HG02798 (cell line): ENCODE measurements around the gene LDB2.

Experiments
- ATAC-seq: cut with Tn5 transposase; IDR thresholded peaks from one replicate; pipeline ENCODE4 v1.9.1; 2021; ENCODE audit warnings: mild to moderate bottlenecking; ENCODE audit not compliant: unreplicated experiment, poor library complexity

LDB2 gene

DNA sequence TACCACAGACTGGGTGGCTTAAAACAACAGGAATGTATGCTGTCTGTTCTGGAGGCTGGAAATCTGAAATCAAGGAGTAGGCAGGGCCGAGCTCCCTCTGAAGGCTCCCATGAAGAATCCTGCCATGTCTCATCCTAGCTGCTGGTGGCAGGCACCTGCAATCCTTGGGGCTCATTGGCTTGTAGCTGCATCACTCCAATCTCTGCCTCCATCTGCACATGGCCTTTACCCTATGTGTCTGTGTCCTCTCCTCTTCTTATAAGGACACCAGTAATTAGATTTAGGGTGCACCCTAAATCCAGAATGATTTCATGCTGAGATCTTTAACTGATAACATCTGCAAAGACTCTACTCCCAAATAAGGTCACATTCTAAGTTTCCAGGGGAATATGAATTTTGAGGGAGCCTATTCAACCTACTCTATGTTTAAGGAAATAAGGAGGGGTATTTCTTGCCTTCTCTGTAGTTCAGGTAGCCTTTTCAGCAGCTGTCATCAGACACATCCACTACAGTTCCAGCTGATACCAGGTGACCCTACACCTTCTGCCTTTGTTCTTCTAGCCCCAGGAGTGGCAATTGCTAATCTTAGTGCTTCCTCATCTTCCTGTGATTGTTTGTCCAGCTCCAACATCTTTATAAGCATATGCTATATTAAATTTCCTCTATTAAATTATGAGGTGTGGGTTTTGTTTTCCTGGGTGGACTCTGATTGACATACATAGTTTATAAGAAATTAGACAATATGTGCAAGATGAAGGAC, 377.1 kb downstream of the LDB2 start:
- no peak for ATAC-seq

DNA sequence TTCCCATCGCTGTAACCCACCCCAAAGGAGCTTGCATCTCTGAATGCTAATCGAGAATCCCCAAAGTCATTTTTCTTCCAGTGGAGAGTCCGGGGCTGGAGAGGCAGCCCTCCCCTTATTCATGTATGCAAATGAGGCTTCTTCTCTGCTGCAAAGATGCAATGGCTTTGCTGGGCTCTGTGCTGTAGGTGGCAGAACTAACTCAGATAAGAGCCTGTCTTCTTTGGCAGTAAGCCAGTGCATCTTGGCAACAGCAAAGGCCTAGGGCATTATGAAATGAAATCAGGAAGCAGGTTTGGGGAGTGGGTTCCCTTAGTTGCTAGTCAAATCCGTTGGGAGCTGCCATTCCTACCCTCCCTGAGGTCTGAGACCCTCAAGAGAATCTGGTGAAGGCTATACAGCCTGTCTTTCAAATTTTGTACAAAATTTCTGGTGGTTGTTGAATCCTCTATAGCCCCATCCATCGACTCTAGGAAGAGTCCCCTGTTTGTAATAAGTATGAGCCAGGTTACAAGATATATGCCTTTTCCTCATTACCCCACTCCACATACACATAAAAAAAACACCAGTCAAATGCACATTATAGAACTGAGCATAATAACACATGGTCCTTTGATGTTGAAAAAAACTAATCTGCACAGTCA, 381.5 kb downstream of the LDB2 start:
- ATAC-seq: no peak

DNA sequence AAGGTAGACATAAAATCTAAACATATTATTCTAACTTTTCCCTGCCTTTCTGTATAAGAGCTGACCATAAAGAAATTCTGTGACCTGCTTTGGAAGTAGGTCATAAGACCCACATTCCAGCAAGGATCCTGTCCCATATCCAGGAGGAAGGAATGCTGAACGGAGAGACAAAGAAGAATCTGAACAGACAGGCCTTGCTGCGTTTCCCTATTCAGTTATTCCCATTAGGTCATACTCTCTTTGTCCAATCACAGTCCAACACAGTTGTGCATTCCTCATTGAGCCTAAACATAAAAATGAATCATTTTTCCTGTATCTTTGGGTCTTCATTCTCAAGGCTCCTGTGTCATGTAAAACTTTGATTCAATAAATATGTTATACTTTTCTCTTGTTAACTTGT, 384.6 kb downstream of the LDB2 start:
- ATAC-seq: no peak

DNA sequence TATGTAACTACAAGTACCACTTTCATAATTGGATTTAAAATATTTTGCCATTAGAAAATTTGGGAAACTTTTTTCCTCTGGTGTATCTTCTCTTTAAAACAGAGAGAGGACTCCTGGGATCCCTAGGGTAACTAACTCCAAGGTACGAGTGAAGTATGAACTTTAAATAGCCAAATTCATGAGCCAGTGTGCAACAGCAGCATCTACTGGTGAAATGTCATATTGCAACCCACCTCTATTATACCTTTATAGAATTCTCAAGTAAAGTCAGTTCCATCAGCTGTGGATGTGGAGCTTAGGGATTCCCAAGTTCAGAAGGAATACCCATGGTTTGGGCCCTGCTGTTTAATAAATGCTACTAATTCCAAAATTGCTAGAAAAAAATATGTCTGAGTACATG, 389.5 kb downstream of the LDB2 start:
- ATAC-seq: no peak

DNA sequence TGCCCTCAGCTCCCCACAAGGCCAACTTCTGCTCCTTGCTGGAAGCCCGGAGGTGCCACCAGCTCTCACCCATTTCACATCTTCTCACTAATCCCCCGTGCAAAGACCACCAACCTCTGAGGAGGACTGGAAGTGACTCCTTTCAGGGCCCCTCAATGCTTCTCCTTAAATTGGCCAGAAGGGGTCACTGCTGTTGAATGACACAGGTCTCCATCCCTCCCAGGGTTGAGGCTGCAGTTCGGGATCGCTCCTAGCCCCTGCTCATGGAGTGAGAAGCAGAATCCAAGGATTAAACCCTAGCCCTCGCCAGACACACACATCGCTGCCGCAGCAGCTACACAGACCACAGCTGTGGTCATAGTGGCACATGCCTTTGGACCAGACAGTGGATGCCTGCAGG, 392.7 kb downstream of the LDB2 start:
- ATAC-seq: no peak

DNA sequence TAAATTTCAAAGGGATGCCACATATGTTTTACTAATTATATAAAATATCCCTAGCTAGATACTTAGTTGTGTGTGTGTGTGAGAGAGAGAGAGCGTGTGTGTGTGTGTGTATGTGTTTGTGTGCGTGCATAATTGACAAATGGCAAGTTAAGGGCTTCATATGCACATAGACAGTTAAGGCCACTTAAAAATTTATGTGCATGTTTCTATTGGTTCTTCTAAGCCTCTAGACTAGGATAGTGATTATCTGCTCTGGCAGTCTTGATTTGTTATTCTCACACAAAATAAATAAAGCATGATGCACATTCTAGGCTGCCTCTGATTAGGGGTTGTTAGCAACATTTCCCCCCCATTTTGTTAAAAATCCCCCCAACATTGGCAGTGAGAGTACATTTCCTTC, 393.2 kb downstream of the LDB2 start:
- no peak for ATAC-seq

DNA sequence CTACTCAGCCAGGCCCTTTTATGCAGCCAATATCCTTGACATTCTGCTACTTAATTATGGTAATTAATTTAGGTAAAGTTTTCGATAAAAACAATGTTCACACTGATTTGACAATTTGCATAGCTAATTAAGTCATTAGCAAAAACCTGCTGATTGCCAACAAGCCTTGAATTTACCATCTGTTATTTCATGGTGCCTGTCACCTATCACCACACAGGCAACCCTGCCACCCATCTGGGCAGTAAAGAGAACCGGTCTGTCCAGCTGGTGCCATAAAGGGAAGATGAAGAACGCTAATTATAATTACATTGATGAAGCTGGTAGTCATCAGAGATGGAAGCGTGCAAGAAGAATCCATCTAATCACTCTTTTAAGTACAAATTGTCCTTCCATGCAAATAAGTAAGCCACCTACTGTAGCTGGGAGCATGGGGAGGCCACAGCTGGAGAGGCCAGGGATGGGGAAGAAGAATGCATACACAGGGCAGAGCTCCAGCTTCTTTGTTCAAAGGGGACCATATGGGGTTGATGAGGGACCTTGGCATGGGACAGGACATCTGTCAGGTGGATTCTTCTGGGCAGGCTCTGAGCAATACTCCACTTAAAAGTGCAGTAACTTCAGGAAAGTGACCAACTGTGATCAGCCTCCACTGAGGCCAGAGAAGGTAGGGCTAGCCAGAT, 394.9 kb downstream of the LDB2 start:
- ATAC-seq: no peak

DNA sequence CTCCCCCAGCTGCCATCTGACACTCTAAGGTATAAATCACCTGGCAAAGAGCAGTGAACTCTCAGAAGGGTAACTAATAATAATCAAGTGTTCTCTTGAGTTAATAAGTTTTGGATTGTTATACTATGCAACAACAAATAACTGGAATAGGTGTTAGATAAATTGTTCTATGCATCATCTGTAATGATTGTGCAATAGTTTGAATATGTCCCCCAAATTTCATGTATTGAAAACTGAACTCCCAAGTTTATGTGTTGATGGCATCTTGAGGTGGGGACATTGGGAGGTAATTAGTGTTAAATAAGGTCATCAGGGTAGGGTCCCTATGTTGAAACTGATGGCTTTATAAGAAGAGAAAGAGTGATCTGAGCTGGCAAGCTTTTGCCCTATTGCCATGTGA, 399.5 kb downstream of the LDB2 start:
- no peak for ATAC-seq

DNA sequence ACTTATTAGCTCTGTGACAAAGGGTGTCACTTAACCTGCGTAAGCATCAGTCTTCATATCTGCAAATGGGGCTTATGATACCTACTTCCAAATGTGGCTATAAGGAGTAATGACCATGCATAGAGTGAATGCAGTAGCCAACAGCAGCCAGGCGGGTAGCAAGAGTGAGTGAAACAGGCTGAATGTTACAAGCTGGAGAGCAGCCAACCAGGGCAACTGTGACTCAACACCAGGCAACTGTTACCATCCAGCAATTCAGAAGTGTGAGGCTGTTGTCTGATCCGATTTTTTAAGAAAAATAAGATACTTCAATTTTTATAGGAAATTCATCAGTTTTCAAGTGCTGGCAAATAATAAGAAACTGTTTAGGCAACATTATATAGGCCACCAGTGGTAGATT, 401.9 kb downstream of the LDB2 start:
- ATAC-seq: no peak

DNA sequence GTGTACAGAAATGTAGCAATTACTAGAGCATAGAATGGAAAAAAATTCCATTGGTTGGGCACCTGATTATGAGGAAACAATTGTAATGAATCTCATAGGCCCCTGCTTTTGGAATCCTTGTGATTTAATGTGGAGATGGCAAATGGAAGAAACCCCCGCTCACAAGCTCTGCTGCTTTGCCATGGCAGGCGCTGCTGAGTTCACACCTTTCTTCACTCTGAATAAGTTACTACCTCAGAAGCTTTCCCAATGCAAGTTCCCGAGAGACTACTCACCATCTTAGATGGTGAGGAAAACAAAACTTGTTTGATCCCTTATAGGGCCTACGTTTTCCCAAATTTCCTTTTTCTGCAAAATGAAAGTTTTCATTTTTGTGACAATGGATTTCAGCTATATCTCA, 405.6 kb downstream of the LDB2 start:
- no peak for ATAC-seq

DNA sequence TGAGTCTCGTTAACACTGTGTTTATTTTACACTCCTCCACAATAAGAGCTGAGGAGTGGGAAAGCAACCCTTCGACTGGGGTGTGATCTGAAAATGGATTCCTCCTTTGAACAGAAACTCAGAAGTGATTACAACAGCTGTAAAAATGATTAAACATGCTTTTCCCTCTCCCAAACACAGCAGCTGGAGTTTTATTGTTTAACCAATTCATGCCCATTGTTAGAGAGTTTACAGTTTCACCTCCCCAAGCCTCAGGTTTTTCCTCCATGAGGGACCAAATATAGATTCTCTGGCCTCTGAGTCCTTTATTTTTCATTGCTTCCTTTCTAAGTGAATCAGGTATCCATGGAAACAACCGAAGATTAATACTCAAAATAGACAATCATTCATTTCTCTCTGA, 409.2 kb downstream of the LDB2 start:
- ATAC-seq: no peak

DNA sequence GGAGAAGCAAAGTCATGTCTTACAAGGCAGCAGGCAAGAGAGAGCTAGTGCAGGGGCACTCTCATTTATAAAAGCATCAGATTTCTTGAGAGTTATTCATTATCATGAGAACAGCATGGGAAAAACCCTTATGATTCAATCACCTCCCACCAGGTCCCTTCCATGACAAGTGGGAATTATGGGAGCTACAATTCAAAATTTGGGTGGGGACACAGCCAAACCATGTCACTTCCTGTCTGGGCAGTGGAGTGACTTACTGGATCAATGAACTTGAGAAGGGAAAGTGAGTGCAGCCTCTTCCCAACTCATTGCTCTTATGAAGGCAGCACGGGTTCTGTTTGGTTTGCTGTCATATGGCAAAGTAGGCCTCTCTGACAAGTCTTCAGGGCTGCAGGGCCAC, 410.4 kb downstream of the LDB2 start:
- ATAC-seq: no peak

DNA sequence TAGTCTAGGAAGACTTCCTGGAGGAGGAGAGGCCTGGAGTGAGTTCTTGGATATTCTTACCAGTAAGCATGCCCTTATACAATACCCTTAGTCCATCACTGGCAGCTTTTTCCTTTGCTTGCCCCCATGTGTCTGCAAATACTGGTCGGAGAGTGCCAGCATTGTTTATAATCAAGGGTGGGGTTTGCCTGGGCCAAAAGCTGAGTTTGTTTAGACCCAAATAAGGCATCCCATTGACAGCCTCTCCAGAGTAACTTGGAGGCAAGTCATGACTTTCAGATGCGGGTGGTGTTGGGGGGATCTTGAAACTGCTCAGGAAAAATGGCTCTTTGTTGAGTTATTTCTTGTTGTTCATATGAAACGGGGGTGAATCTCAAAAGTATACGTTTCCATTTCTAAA, 413.7 kb downstream of the LDB2 start:
- no peak for ATAC-seq

DNA sequence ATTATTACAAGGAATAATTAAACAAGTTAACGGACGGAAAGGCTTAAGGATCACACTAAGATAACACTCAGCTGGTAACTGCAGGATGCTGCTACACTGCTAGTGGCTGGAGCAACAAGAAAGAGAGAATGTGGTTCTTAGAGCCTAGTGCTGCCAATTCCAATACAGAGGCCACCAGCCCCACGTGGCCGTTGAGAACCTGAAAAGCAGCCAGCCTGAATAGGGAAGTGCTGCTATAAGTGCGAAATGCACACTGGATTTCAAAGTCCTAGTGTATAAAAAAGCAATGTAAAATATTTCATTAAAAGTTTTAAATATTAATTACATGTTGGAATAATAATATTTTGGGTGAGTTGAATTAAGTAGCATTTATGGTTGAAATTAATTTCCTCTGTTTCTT, 414.9 kb downstream of the LDB2 start:
- no peak for ATAC-seq

DNA sequence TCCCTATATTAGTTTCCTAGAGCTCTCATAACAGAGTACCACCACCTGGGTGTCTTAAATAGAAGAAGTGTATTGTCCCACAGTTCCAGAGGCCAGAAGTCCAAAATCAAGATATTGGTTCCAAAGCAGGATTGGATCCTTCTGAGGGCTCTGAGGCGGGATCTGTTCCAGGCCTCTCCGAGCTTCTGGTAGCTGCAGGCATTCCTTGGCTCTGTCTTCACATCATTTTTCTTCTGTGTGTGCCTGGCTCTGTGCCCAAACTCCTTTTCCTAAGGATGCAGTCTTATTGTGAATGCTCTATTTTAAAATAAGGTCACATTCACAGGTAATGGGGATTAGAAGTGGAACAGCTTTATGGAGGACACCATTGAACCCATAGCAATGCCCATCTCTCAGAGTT, 418.4 kb downstream of the LDB2 start:
- no peak for ATAC-seq

DNA sequence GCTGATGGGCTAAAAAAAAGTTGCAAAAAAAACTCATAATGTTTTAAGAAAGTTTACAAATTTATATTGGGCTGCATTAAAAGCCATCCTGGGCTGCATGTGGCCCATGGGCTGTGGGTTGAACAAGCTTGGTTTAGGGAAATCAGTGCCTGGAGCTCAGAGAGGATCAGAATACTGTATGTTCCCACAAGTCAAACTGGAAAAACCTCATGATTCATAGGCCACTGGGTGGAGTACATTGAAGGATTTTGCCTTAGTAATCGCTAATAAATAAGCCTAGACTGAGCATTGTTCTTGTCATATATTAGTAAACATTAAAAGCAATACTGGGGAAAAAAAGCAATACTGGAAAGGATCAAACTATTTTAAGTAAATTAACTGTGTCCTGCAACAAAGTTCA, 425.9 kb downstream of the LDB2 start:
- ATAC-seq: no peak

DNA sequence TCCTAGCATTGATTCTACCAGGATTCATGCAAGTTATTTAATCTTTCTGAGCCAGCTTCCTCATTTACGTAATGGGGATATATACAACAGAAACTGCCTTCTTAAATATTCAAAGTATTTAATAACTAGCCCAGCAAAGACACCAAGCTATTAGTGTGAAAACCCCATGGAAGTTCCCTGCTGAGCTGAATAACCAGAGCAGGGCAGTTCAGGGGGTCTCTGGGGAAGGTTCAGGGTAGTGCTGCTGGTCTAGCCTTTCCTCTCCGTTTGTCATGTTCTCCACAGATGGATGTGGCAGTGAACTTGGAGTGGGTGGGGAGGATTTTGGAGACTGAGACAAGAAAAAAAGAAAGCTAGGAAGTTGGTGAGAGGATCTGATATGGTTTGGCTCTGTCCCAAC, 431.4 kb downstream of the LDB2 start:
- ATAC-seq: no peak

DNA sequence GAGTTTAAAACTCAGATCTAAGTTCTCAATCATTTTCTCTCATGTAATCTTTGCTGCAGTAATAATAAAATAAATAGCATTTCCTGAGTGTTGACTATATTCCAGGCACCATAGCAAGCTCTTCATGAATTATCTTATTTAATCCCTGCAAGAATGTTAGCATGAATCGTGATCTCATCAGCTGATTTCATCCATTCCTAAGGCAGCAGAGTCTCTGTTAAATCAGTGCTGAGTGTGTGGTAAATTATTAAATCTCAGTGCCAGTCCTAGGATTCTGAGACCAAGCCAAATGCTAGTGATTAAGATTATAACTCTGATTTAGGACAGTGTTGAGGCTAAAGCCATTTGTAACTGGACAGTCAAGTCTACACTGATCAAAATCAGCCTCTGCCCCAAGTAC, 431.9 kb downstream of the LDB2 start:
- no peak for ATAC-seq

DNA sequence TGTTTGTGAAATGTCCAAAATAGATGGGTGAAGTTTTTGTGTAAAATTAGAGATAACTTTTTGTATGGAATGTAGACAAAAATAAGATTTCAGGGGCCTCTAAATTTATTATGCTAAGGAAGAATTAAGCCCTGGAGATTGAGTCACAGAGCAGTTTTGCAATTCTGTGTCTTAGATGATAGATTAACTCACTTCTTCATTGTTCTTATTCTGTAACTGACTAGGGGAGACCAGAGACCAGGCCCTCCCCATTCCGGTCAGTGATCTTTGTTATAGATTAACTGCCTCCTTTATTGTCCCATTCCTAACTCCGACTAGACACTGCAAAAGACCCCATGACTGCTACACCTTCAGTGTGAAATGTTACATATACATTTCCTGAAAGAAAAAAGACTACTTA, 433.8 kb downstream of the LDB2 start:
- no peak for ATAC-seq

DNA sequence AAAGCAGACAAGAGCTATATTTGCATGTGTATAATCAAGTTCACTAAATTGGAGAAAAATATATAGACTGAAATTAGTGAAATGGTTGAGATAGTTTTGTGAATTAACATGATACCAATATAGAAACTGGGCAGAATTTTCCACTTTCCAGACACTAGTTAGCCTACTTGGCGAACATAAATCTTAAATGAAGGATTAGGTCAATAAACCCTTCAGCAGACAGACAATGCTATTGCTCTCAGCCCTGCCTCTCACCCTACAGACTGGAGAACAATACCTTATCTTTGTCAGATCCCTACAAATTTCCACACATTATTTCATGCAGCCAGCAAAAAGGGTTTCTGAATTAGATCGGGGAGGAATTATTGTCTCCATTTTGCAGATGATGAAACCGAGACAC, 435.8 kb downstream of the LDB2 start:
- ATAC-seq: no peak

DNA sequence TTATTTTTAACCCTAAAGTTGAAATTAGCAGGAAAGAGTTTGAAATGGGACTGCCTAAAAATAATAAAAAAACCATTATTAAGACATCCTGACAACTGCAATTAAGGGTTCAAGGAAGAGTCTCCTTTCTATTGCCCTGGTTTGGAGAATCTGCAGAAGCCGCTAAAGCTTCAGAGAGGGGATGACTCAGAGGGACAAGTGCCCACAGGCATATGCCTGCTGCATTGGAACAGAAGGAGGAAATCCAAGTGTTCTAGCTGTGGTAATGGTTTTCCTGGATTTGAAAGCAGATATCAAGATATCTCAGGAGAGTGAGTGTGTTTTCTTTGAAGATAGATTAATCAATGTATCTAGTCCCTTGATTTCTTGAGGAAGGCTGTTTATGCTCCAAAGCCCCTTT, 437.1 kb downstream of the LDB2 start:
- no peak for ATAC-seq

DNA sequence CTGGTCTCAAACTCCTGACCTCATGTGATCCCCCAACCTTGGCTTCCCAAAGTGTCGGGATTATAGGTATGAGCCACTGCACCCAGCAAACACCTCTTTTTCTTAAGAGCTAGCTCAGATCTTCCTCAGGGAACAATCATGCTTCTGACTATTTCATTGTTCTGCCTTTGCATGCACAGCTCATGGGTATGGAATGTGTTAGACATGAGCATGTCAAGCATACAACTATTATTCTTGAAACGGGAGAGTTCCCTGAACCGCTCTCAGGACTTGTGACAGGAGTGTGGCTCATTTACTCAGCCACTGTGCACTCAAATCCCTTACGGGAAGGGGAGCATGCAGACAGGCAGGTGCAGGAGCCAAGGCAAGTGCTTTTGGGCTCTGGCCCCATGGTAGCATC, 440.5 kb downstream of the LDB2 start:
- no peak for ATAC-seq
